Nephron progenitor cell (in vitro differentiated cells): ENCODE data around the gene DPP6.

Experiments used
- DNase-seq: peaks from one replicate; pipeline ENCODE4 v3.0.0; 2021
- H3K27ac Mint-ChIP-seq: 2 replicates; pipeline ENCODE4 v1.8.0; 2021; ENCODE audit warnings: mild to moderate bottlenecking, moderate library complexity, mixed read lengths
- H3K27me3 Mint-ChIP-seq: 2 replicates; pipeline ENCODE4 v1.8.0; 2021; ENCODE audit warnings: mild to moderate bottlenecking, low read depth, mixed read lengths; ENCODE audit not compliant: poor library complexity
- H3K36me3 Mint-ChIP-seq: 2 replicates; pipeline ENCODE4 v1.8.0; 2021; ENCODE audit warnings: low read depth, mixed read lengths
- H3K4me1 Mint-ChIP-seq: 2 replicates; pipeline ENCODE4 v1.8.0; 2021; ENCODE audit warnings: mixed read lengths
- H3K4me3 Mint-ChIP-seq: 2 replicates; pipeline ENCODE4 v1.8.0; 2021; ENCODE audit warnings: mild to moderate bottlenecking, moderate library complexity, mixed read lengths
- H3K9me3 Mint-ChIP-seq: 2 replicates; pipeline ENCODE4 v1.8.0; 2021; ENCODE audit warnings: mild to moderate bottlenecking, moderate library complexity, mixed read lengths
- CTCF ChIP-seq: fragments of 200-600 bp; sonication (generic); IDR thresholded peaks from 2 replicates; pipeline ENCODE4 v1.5.0; 2021; ENCODE audit warnings: antibody characterized with exemption

Gene DPP6

GRCh38 chr7:154423231-154423630, 371.0 kb downstream of the DPP6 start:
- Mint-ChIP-seq H3K9me3 (no peaks in the 10 kb centered on the region), H3K4me1 (peaks cover 18% of the 10 kb centered on the region), H3K4me3 (no peak overlapping the region), H3K36me3 (no peaks in the 10 kb centered on the region), H3K27me3 (no peaks in the 10 kb centered on the region), H3K27ac (no peak overlapping the region)
- no peak for DNase-seq
- no peak for TF ChIP-seq CTCF

GRCh38 chr7:154424350-154424749, 372.2 kb downstream of the DPP6 start:
- Mint-ChIP-seq H3K27ac (peak overlapping the region; percentile 31), H3K4me1 (peaks cover 18% of the 10 kb centered on the region), H3K36me3 (no peaks in the 10 kb centered on the region), H3K4me3 (no peak overlapping the region), H3K9me3 (no peaks in the 10 kb centered on the region), H3K27me3 (no peaks in the 10 kb centered on the region)
- no peak for DNase-seq
- no peak for TF ChIP-seq CTCF

GRCh38 chr7:154425271-154425670, 373.1 kb downstream of the DPP6 start:
- Mint-ChIP-seq H3K27me3 (no peaks in the 10 kb centered on the region), H3K9me3 (no peaks in the 10 kb centered on the region), H3K4me1 (peaks cover 18% of the 10 kb centered on the region), H3K36me3 (no peaks in the 10 kb centered on the region), H3K27ac (no peak overlapping the region), H3K4me3 (no peak overlapping the region)
- DNase-seq = no peak
- TF ChIP-seq CTCF = no peak

GRCh38 chr7:154426778-154427177, 374.6 kb downstream of the DPP6 start:
- H3K4me1 Mint-ChIP-seq = peaks cover 18% of the 10 kb centered on the region
- H3K36me3 Mint-ChIP-seq = no peaks in the 10 kb centered on the region
- H3K27me3 Mint-ChIP-seq = peaks cover 2% of the 10 kb centered on the region
- H3K9me3 Mint-ChIP-seq = no peaks in the 10 kb centered on the region
- H3K27ac Mint-ChIP-seq = no peak overlapping the region
- no peak for TF ChIP-seq CTCF
- no peak overlapping the region for H3K4me3 Mint-ChIP-seq
- no peak for DNase-seq

- no peak for TF ChIP-seq CTCF
- H3K36me3 Mint-ChIP-seq = no peaks in the 10 kb centered on the region
- DNase-seq = no peak
- H3K9me3 Mint-ChIP-seq = no peaks in the 10 kb centered on the region
- H3K27ac Mint-ChIP-seq = no peak overlapping the region
- H3K4me3 Mint-ChIP-seq = no peak overlapping the region
- H3K4me1 Mint-ChIP-seq = peaks cover 18% of the 10 kb centered on the region
- peaks cover 4% of the 10 kb centered on the region for H3K27me3 Mint-ChIP-seq
Observed at GRCh38 chr7:154427533-154427932, 375.3 kb downstream of the DPP6 start.

GRCh38 chr7:154429666-154430404, 377.6 kb downstream of the DPP6 start:
- no peak for DNase-seq
- no peak for TF ChIP-seq CTCF
- H3K27ac Mint-ChIP-seq = no peak overlapping the region
- peaks cover 4% of the 10 kb centered on the region for H3K27me3 Mint-ChIP-seq
- H3K9me3 Mint-ChIP-seq = no peaks in the 10 kb centered on the region
- H3K36me3 Mint-ChIP-seq = no peaks in the 10 kb centered on the region
- no peak overlapping the region for H3K4me3 Mint-ChIP-seq
- peaks cover under 1% of the 10 kb centered on the region for H3K4me1 Mint-ChIP-seq
